Raji (cell line): ENCODE results near the gene P3H2.

Source experiments
- POLR2A ChIP-seq: IDR thresholded peaks from 2 replicates; pipeline ENCODE4 v1.6.1; 2011; ENCODE audit warnings: low read depth, low read length, control low read depth; ENCODE audit not compliant: insufficient read depth

P3H2 gene

GRCh38 chr3:190120269-190121060 lies at the start of gene P3H2:
Gene P3H2 (minus strand): TSS chr3:190120897. CDS start chr3:190120731, 166 bp downstream.
- no peak for TF ChIP-seq POLR2A

GRCh38 chr3:190169877-190170276 lies 49.2 kb upstream of the P3H2 start:
- TF ChIP-seq POLR2A, result no peak

GRCh38 chr3:190169243-190169642 lies 48.5 kb upstream of the P3H2 start:
- no peak for TF ChIP-seq POLR2A

GRCh38 chr3:190167936-190168680 lies 47.4 kb upstream of the P3H2 start:
- no peak for TF ChIP-seq POLR2A

- TF ChIP-seq POLR2A, result no peak
Measured at GRCh38 chr3:190166948-190167347, 46.3 kb upstream of the P3H2 start.

- TF ChIP-seq POLR2A, result no peak
Measured at GRCh38 chr3:190165253-190165652, 44.6 kb upstream of the P3H2 start.

GRCh38 chr3:190159902-190160435 lies 39.3 kb upstream of the P3H2 start:
- TF ChIP-seq POLR2A, result no peak

GRCh38 chr3:190158261-190158660 lies 37.6 kb upstream of the P3H2 start:
- TF ChIP-seq POLR2A, result no peak

- no peak for TF ChIP-seq POLR2A
Measured at GRCh38 chr3:190155752-190156151, 35.1 kb upstream of the P3H2 start.

GRCh38 chr3:190150681-190151080 lies 30.0 kb upstream of the P3H2 start:
- no peak for TF ChIP-seq POLR2A

- no peak for TF ChIP-seq POLR2A
Measured at GRCh38 chr3:190142041-190142440, 21.3 kb upstream of the P3H2 start.

- TF ChIP-seq POLR2A, result no peak
Measured at GRCh38 chr3:190139365-190139764, 18.7 kb upstream of the P3H2 start.

GRCh38 chr3:190132371-190132770 lies 11.7 kb upstream of the P3H2 start:
- no peak for TF ChIP-seq POLR2A

GRCh38 chr3:190131329-190131728 lies 10.6 kb upstream of the P3H2 start:
- no peak for TF ChIP-seq POLR2A

GRCh38 chr3:190130696-190131095 lies 10.0 kb upstream of the P3H2 start:
- TF ChIP-seq POLR2A, result no peak

GRCh38 chr3:190130037-190130436 lies 9.3 kb upstream of the P3H2 start:
- TF ChIP-seq POLR2A, result no peak
